ENCODE results near the gene WWOX.

DNA sequence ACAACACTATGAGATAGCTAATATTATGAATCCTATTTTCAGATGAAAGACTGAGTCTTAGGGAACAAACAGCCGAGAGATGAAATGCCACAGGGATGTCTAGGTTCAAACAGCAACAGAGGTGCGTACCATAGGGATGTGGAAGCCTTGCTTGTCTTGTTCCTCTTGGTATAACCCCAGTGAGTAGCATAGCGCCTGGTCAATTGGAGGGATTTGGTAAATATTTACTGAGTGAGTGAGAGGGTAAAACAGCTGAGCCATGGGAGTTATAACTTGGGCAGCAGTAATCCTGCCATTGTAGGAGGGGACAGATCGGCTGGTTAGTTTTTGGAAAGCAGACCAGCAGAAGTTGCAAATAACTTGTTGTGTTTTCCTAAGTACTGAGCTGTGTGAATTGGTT, 80.2 kb downstream of the WWOX start:
- TF ChIP-seq, protein P1, sequence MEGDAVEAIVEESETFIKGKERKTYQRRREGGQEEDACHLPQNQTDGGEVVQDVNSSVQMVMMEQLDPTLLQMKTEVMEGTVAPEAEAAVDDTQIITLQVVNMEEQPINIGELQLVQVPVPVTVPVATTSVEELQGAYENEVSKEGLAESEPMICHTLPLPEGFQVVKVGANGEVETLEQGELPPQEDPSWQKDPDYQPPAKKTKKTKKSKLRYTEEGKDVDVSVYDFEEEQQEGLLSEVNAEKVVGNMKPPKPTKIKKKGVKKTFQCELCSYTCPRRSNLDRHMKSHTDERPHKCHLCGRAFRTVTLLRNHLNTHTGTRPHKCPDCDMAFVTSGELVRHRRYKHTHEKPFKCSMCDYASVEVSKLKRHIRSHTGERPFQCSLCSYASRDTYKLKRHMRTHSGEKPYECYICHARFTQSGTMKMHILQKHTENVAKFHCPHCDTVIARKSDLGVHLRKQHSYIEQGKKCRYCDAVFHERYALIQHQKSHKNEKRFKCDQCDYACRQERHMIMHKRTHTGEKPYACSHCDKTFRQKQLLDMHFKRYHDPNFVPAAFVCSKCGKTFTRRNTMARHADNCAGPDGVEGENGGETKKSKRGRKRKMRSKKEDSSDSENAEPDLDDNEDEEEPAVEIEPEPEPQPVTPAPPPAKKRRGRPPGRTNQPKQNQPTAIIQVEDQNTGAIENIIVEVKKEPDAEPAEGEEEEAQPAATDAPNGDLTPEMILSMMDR (IDR thresholded peaks at IDR 0.05; ENCODE audit: poor library complexity, severe bottlenecking): no peak
- no peak for TF ChIP-seq EP300 (conservative IDR thresholded peaks at IDR 0.05; ENCODE audit: poor library complexity, severe bottlenecking)
- TF ChIP-seq EZH2 (IDR thresholded peaks at IDR 0.05; ENCODE audit: borderline replicate concordance, insufficient read depth, low read length, poor library complexity, severe bottlenecking): no peak
- no peak for TF ChIP-seq POLR2AphosphoS5 (IDR thresholded peaks at IDR 0.05)
- TF ChIP-seq, protein P2, sequence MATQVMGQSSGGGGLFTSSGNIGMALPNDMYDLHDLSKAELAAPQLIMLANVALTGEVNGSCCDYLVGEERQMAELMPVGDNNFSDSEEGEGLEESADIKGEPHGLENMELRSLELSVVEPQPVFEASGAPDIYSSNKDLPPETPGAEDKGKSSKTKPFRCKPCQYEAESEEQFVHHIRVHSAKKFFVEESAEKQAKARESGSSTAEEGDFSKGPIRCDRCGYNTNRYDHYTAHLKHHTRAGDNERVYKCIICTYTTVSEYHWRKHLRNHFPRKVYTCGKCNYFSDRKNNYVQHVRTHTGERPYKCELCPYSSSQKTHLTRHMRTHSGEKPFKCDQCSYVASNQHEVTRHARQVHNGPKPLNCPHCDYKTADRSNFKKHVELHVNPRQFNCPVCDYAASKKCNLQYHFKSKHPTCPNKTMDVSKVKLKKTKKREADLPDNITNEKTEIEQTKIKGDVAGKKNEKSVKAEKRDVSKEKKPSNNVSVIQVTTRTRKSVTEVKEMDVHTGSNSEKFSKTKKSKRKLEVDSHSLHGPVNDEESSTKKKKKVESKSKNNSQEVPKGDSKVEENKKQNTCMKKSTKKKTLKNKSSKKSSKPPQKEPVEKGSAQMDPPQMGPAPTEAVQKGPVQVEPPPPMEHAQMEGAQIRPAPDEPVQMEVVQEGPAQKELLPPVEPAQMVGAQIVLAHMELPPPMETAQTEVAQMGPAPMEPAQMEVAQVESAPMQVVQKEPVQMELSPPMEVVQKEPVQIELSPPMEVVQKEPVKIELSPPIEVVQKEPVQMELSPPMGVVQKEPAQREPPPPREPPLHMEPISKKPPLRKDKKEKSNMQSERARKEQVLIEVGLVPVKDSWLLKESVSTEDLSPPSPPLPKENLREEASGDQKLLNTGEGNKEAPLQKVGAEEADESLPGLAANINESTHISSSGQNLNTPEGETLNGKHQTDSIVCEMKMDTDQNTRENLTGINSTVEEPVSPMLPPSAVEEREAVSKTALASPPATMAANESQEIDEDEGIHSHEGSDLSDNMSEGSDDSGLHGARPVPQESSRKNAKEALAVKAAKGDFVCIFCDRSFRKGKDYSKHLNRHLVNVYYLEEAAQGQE (IDR thresholded peaks at IDR 0.05; ENCODE audit: borderline replicate concordance): no peak
- no peak for TF ChIP-seq SMC3 (conservative IDR thresholded peaks at IDR 0.05; ENCODE audit: poor library complexity)
- TF ChIP-seq RAD21 (conservative IDR thresholded peaks at IDR 0.05): no peak

Measured in neural cell (in vitro differentiated cells).